Regular cardiac myocyte (primary cell): ENCODE results near the gene PARP6. TPM values are rescaled to one million over a fixed set of nuclear protein-coding genes. Genes with fewer than 3 reads are reported as not detected.

Source experiments
- total RNA-seq: library from RNA; depleted of rRNA; stranded (reverse); fragments of >200 nt; gene quantifications from 2 replicates; pipeline ENCODE4 v1.2.3, GENCODE V29; 2014

PARP6 gene
- 7.5 and 15.8 TPM in 2 replicates for total RNA-seq

GRCh38 chr15:72272213-72272996 is at the start of gene PARP6:
Gene PARP6 (minus strand): TSS chr15:72272554. CDS start chr15:72267477, 5,077 bp downstream.

GRCh38 chr15:72319985-72320671 is 47.8 kb upstream of the PARP6 start, which contains the start of gene CELF6:
Gene CELF6 (minus strand): TSS chr15:72320157. CDS start chr15:72319874, 283 bp downstream.

GRCh38 chr15:72231066-72231832 is 41.1 kb downstream of the PARP6 start, which contains the start of gene PKM:
Gene PKM (minus strand): TSS chr15:72231190. CDS start chr15:72219097, 12,093 bp downstream.

GRCh38 chr15:72197460-72198355 is 74.6 kb downstream of the PARP6 start, which contains the start of gene GRAMD2A:
Gene GRAMD2A (minus strand): TSS chr15:72197787.

Other genes starting within 250 kb of the PARP6 start
- 30.9 and 44.0 TPM in 2 replicates for gene MYO9A, start 154.4 kb downstream of the PARP6 start, total RNA-seq
- gene SENP8, start 154.2 kb downstream of the PARP6 start, total RNA-seq, result 2.0 and 2.3 TPM in 2 replicates
- 0.19 and 0.28 TPM in 2 replicates for gene GRAMD2A, start 74.8 kb downstream of the PARP6 start, total RNA-seq
- 1,635 and 2,242 TPM in 2 replicates for gene PKM, start 41.4 kb downstream of the PARP6 start, total RNA-seq
- gene CELF6, start 47.6 kb upstream of the PARP6 start, total RNA-seq, result 0.28 TPM in 1 of 2 replicates, not detected in the other
- gene HEXA, start 103.5 kb upstream of the PARP6 start, total RNA-seq, result 22.6 and 70.8 TPM in 2 replicates
- gene TMEM202, start 125.8 kb upstream of the PARP6 start, total RNA-seq, result not detected in 2 replicates
- 16.3 and 26.1 TPM in 2 replicates for gene ARIH1, start 201.8 kb upstream of the PARP6 start, total RNA-seq